ENCODE measurements around the gene ATP11B.

ATP11B gene

DNA sequence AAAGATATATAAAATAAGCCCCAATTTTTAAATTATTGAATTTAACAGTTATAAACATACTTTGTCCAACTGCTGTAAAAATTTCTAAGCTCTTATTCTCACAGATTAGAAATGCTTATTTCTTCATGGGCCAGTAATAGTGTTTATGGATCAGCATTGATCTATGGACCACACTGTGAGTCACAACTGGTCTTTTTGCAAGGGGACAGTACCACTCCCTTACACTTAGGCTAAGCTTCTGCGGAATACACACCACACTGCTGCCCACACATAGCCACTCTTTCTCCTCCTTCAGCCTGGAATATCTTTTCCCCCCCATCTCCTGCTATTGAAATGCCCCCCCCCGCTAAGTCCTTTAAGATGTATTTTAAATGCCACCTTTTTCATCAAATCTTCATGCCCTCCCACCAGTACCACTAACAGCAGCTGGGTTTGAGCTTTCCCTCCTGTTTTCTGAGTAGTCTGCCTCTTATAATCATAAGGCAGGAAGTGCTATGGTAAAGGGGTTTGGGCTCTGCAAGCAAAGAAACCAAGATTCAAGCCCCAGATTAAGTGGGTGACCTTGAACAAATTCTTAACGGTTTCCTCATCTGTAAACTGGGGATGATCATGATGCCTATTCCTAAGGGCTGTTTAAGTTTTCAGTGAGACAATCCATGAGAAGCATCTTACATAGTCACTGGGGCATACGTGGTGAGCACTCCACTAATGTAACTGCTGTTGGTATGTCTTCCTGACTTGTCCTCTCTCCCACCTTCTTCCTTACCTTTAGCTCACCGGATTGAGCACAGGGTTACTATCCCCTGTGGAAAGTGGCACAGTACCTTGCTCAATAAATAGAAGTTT lies 117.9 kb downstream of the ATP11B start:
- no peak for DNase-seq (ENCODE audit: low spot score)

DNA sequence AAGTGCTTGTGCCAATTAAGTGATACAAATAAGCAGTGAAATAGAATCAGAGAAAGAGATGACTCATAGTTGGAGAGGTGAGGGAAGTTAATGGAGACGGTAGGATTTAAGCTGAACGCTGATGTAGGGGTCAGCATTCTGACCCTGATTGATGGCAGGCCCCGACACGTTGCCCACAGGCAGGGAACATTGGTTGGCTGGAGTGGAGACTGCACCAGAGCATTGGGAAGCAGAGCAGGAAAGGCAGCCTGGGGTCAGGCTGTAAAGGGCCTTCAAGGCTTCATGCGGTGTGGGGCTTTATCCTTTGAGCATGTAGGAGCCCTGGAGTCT lies 118.4 kb downstream of the ATP11B start:
- no peak for DNase-seq (ENCODE audit: low spot score)

GRCh38 chr3:182912474-182912873 lies 119.2 kb downstream of the ATP11B start:
- DNase-seq (ENCODE audit: low spot score): peak; percentile 88

- no peak for DNase-seq (ENCODE audit: low spot score)
Measured at GRCh38 chr3:182913889-182914288, 120.6 kb downstream of the ATP11B start.

- no peak for DNase-seq (ENCODE audit: low spot score)
Measured at GRCh38 chr3:182914341-182914740, 121.0 kb downstream of the ATP11B start.

GRCh38 chr3:182917134-182917533 lies 123.8 kb downstream of the ATP11B start:
- DNase-seq (ENCODE audit: low spot score): no peak

GRCh38 chr3:182919866-182920357 lies 126.6 kb downstream of the ATP11B start:
- DNase-seq (ENCODE audit: low spot score): no peak

DNA sequence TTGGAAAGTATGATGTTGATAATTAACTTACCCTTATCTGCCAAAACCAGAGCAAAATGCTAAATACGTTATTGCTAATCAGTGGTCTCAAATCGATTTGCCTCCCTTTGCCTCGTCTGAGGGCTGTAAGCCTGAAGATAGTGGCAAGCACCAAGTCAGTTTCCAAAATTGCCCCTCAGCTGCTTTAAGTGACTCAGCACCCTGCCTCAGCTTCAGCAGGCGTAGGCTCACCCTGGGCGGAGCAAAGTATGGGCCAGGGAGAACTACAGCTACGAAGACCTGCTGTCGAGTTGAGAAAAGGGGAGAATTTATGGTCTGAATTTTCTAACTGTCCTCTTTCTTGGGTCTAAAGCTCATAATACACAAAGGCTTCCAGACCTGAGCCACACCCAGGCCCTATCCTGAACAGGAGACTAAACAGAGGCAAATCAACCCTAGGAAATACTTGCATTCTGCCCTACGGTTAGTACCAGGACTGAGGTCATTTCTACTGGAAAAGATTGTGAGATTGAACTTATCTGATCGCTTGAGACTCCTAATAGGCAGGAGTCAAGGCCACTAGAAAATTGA lies 127.3 kb downstream of the ATP11B start:
- no peak for DNase-seq (ENCODE audit: low spot score)

GRCh38 chr3:182921665-182922355 lies 128.5 kb downstream of the ATP11B start:
- DNase-seq (ENCODE audit: low spot score): no peak

GRCh38 chr3:182925330-182925943 lies 132.1 kb downstream of the ATP11B start:
- no peak for DNase-seq (ENCODE audit: low spot score)

DNA sequence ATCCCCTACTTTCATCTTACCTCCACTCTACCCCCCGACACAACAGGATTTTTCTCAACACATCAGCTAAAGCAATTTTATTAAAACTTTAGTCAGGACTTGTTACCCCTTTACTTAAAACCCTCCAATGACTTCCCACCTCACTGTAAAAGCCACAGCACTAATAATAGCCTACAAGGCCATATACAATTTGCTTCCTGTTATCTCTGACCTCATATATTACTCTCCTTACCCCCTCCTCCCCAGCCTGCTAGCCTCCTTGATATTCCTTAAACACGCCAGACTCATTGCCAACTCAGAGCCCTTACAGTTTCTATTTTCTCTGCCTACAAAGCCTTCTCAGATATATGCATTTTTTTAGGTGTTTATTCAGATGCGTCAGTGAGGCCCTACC lies 132.6 kb downstream of the ATP11B start:
- no peak for DNase-seq (ENCODE audit: low spot score)

DNA sequence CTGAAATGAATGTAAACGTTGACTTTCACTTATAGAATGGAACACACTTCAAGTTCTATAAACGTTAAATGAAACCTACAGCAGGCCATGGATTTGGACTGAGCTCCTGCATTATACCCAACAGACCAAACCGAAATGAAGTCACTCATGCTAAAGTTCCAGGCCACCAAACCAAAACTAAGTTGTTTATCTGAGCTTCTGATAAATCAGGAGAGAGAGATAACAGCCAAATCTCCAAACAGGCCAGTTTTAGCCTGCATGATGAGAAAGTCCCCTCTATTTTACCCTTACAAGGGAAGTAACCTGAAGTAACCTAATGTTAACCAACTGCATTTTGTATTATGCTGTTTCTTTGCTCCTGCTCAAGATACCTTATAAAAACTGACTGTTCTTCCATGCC lies 142.5 kb downstream of the ATP11B start:
- no peak for DNase-seq (ENCODE audit: low spot score)

DNA sequence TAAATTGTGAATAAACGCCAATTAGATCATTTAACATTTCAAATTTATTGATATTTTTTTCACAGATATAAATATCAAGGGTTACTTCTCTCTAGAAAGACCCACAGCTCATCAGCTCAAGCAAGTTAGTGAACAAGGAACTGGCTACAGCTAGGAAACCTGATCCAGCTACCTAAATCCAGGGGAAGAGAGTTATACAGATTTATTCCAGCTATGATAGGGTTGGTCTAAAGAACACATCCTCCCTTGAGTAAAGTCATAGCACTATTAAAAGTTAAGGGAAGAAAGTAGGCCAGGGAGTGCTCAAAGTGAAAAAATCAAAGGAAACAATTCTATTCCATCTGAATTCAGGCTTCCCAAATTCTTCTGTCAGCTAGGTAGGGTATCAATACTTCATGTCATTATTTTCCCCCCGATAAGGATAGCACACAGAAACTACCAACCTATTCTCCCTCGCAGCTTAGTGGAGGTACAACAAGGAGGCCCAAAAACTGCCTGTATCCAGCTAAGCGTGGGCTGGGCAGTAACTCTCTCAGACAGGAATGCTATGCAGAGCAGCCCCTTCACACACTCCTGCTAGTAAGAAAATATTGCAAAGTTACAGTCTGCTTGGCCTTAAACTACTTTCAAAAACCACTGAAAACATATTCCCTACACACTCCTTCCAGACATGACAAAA lies 143.1 kb downstream of the ATP11B start:
- no peak for DNase-seq (ENCODE audit: low spot score)

- no peak for DNase-seq (ENCODE audit: low spot score)
Measured at GRCh38 chr3:182936918-182937285, 143.6 kb downstream of the ATP11B start.

GRCh38 chr3:182937293-182938051 lies 144.2 kb downstream of the ATP11B start:
- DNase-seq (ENCODE audit: low spot score): no peak

- peak; percentile 29 for DNase-seq (ENCODE audit: low spot score)
Measured at GRCh38 chr3:182940266-182940808, 147.0 kb downstream of the ATP11B start.

DNA sequence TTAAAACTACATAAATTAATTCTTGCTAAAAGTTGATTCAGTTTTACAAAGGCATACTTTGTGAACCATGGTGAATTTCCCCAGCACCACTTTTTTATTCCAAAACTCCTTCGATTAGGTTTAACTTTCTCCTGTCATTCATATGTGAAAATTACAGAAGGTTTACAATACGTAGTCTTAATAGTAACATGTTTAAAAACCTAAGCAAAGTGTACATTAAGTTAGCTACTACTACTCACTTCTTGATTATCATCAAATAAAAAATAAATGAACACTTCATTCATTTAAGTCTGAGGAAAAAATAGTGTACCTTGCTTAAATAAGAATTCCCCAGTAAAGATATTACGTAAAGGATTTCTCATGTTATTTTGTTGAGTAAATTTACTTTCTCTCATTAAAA lies 148.4 kb downstream of the ATP11B start:
- no peak for DNase-seq (ENCODE audit: low spot score)

DNA sequence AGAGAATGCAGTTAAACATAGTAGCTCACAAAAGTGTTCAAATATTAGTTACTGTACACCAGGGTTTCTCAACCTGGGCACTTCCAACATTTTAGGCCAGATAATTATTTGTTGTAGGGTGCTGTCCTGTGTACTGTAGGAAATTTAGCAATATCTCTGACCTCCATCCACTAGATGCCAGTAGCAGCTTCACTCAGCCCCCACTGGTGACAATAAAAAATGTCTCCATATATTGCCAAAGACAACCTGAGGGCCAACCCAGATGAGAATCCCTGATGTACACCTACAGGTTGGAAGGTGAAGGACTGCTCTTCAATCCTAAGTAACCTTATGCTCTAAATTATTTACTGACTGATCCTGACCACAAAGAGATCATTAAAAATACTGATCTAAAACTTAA lies 154.6 kb downstream of the ATP11B start:
- no peak for DNase-seq (ENCODE audit: low spot score)

GRCh38 chr3:182948305-182948704 lies 155.0 kb downstream of the ATP11B start:
- no peak for DNase-seq (ENCODE audit: low spot score)

DNA sequence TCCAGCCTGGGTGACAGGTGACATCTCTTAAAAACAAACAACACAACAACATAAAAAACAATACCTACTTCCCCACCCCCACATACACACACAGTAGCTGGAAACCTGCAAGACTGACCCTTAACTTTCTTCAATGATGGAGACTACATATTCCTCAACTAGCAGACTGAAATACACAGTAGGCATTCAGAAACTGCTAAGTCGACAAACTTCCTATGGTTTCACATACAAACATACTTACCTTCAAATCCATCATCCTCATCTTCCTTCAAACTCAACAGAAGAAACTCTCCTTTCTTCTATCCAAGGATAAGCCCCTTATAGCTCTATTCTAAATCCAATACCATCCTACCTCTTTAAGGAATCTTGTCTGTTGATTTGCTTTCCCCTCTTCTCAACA lies 156.4 kb downstream of the ATP11B start:
- no peak for DNase-seq (ENCODE audit: low spot score)
